Testis (tissue), 2 donors: ENCODE results near the gene NACA2.

ENCODE experiments used
- CTCF ChIP-seq, 3 experiments: fragments of 450-650 bp in 2 of 3; fragments of 200-600 bp in 1 of 3; sonication (generic) in 1 of 3; IDR thresholded peaks; one replicate each; pipeline ENCODE4 v1.5.1; 2016 to 2019; ENCODE audit warnings: antibody characterized with exemption in 3 of 3, mild to moderate bottlenecking in 2 of 3, moderate library complexity in 1 of 3
- POLR2A ChIP-seq: fragments of 450-650 bp; IDR thresholded peaks from one replicate; pipeline ENCODE4 v1.6.1; 2017; ENCODE audit warnings: antibody characterized with exemption, mild to moderate bottlenecking, moderate library complexity

GRCh38 chr17:61575983-61576382, 15.0 kb downstream of the NACA2 start:
- TF ChIP-seq CTCF (IDR thresholded peaks at IDR 0.05) (no peak), POLR2A (no peak)
